ENCODE measurements around the gene MFSD11. TPM values are rescaled to one million over a fixed set of nuclear protein-coding genes. Genes with fewer than 3 reads are reported as not detected.

Gene MFSD11
- total RNA-seq, 1 experiment from 2014 or later, result 24.9 TPM

GRCh38 chr17:76690596-76691280 is 47.2 kb upstream of the MFSD11 start:
- H2AFZ ChIP-seq (ENCODE audit: low read depth, low read length, poor library complexity, severe bottlenecking), result no peak overlapping the region
- H3K4me1 ChIP-seq (ENCODE audit: control insufficient read depth in 1 of 2, insufficient read depth in 2 of 2, low read length in 2 of 2), result peaks cover 22 to 24% of the 10 kb centered on the region in 2 experiments
- no peaks in the 10 kb centered on the region for H3K27me3 ChIP-seq (ENCODE audit: insufficient read depth, low read length)
- no TSS peak for BruUV-seq (replicated peaks)
- H3K9me3 ChIP-seq (ENCODE audit: control insufficient read depth in 1 of 2, insufficient read depth in 1 of 2, low read depth in 1 of 2, low read length in 2 of 2), result no peaks in the 10 kb centered on the region
- no peaks in the 10 kb centered on the region for H3K79me2 ChIP-seq (ENCODE audit: insufficient read depth, low read length)
- POLR2A ChIA-PET, result interaction anchor here (0.7 to 1.1 kb wide), 2 partner anchors 19 to 420 kb away, joined by 3 to 4 read pairs; no protein-coding TSS in a partner anchor
- no peaks in the 10 kb centered on the region for H3K36me3 ChIP-seq (ENCODE audit: control insufficient read depth in 1 of 2, insufficient read depth in 2 of 2, low read length in 2 of 2)
- no peaks in the 10 kb centered on the region for H4K20me1 ChIP-seq (ENCODE audit: insufficient read depth)
- no peak for DNase-seq (ENCODE audit: low read depth, low spot score)
- RAD21 ChIA-PET (ENCODE audit: low non-redundant PET in 1 of 2, low total read pairs in 2 of 2, uncharacterized antibody in 2 of 2, unreplicated experiment in 2 of 2), result no interaction called here
- no peak for ATAC-seq
- H3K4me3 ChIP-seq (replicated peaks in 1 of 2; ENCODE audit: low read depth in 1 of 2, low read length in 2 of 2), result no peak overlapping the region
- intact Hi-C loops (cut with micrococcal nuclease), result no loop called here
- no peak overlapping the region for H3K4me2 ChIP-seq (ENCODE audit: low read length)
- H3K9ac ChIP-seq (ENCODE audit: low read length), result no peak overlapping the region
- no peaks in the 10 kb centered on the region for H3K9me2 ChIP-seq (ENCODE audit: insufficient read depth)
- TF ChIP-seq YY1 (IDR thresholded peaks at IDR 0.05; ENCODE audit: extremely low read depth, insufficient replicate concordance, low read depth, low read length) (no peak), EGR1 (IDR thresholded peaks at IDR 0.05; ENCODE audit: low read depth) (no peak), SRF (IDR thresholded peaks at IDR 0.05; ENCODE audit: low read depth) (no peak), CEBPB (IDR thresholded peaks at IDR 0.05; ENCODE audit: low read depth) (no peak), POLR2AphosphoS5 (IDR thresholded peaks at IDR 0.05; ENCODE audit: low read depth, low read length) (no peak), ZBTB33 (IDR thresholded peaks at IDR 0.05; ENCODE audit: extremely low read depth, insufficient replicate concordance, low read length) (no peak), FOSL1 (IDR thresholded peaks at IDR 0.05; ENCODE audit: low read depth) (no peak), ZNF274 (IDR thresholded peaks at IDR 0.05; ENCODE audit: low read depth, low read length) (no peak), JUND (IDR thresholded peaks at IDR 0.05) (no peak), POLR2A (IDR thresholded peaks at IDR 0.05; ENCODE audit: borderline replicate concordance, extremely low read depth, insufficient read depth, insufficient read length) (no peak)
- TF ChIP-seq, protein P1, sequence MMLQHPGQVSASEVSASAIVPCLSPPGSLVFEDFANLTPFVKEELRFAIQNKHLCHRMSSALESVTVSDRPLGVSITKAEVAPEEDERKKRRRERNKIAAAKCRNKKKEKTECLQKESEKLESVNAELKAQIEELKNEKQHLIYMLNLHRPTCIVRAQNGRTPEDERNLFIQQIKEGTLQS (IDR thresholded peaks at IDR 0.05), result no peak
- TF ChIP-seq, protein P2, sequence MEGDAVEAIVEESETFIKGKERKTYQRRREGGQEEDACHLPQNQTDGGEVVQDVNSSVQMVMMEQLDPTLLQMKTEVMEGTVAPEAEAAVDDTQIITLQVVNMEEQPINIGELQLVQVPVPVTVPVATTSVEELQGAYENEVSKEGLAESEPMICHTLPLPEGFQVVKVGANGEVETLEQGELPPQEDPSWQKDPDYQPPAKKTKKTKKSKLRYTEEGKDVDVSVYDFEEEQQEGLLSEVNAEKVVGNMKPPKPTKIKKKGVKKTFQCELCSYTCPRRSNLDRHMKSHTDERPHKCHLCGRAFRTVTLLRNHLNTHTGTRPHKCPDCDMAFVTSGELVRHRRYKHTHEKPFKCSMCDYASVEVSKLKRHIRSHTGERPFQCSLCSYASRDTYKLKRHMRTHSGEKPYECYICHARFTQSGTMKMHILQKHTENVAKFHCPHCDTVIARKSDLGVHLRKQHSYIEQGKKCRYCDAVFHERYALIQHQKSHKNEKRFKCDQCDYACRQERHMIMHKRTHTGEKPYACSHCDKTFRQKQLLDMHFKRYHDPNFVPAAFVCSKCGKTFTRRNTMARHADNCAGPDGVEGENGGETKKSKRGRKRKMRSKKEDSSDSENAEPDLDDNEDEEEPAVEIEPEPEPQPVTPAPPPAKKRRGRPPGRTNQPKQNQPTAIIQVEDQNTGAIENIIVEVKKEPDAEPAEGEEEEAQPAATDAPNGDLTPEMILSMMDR (IDR thresholded peaks at IDR 0.05 in 2 of 3, conservative IDR thresholded peaks at IDR 0.05 in 1 of 3; ENCODE audit: borderline replicate concordance in 1 of 3, insufficient read depth in 1 of 3, low read depth in 2 of 3, low read length in 2 of 3), result no peak
- no peak overlapping the region for H3K27ac ChIP-seq (ENCODE audit: low read depth, low read length)
- CTCF ChIA-PET, result interaction anchor here (1.3 to 2.0 kb wide), 2 partner anchors 9 to 168 kb away, joined by 7 to 10 read pairs; no protein-coding TSS in a partner anchor

Measured in HCT116 (cell line).